ENCODE measurements around the gene PDLIM5. TPM values are rescaled to one million over a fixed set of nuclear protein-coding genes. Genes with fewer than 3 reads are reported as not detected.

PDLIM5 gene
- total RNA-seq, 4 donors from 2014 or later: 77.7 to 128 (median 109) TPM

DNA sequence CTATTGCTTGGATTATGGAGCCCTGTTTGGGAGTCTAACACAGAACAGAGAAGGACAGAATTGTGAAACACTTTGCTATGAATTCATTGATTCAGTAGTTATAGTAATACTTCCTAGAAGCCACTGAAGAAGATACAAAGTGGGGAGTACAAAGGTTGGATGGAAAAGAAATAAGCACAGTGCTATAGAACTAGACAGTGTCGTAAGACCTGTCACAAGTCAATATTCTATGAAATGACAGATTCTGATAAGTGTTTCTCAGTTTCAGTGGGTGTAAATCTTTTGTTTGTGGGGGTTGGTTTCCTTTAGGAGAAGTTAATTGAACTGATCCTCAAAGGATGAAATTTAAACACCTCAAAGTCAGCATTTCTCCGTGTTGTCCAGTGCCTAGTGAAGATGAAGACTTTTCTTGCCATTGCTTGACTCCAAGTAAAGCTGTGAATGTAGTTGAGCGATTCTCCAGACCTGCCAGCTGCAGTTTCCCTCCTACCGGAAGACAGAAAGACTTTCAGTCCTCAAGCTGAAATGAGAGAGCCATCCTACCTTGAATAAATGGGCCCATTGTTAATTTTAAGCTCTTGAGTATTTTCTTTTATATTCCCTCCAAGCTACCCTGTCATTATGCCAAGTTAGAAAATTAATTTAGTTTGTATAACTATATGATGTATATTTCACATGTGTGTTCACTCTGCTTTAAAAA is 7.9 kb downstream of the PDLIM5 start:
- peaks cover 33 to 53% of the 10 kb centered on the region in 2 donors for H3K4me1 ChIP-seq
- TF ChIP-seq, protein P1, sequence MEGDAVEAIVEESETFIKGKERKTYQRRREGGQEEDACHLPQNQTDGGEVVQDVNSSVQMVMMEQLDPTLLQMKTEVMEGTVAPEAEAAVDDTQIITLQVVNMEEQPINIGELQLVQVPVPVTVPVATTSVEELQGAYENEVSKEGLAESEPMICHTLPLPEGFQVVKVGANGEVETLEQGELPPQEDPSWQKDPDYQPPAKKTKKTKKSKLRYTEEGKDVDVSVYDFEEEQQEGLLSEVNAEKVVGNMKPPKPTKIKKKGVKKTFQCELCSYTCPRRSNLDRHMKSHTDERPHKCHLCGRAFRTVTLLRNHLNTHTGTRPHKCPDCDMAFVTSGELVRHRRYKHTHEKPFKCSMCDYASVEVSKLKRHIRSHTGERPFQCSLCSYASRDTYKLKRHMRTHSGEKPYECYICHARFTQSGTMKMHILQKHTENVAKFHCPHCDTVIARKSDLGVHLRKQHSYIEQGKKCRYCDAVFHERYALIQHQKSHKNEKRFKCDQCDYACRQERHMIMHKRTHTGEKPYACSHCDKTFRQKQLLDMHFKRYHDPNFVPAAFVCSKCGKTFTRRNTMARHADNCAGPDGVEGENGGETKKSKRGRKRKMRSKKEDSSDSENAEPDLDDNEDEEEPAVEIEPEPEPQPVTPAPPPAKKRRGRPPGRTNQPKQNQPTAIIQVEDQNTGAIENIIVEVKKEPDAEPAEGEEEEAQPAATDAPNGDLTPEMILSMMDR (IDR thresholded peaks at IDR 0.05): no peak
- no peak for TF ChIP-seq POLR2A (IDR thresholded peaks at IDR 0.05)
- H3K4me3 ChIP-seq (replicated peaks in 1 of 3): no peak overlapping the region
- intact Hi-C loops (cut with DNase I): no loop called here
- no peak for DNase-seq
- no peaks in the 10 kb centered on the region for H3K36me3 ChIP-seq
- no peaks in the 10 kb centered on the region for H3K9me3 ChIP-seq
- H3K27me3 ChIP-seq: no peaks in the 10 kb centered on the region
- WGBS, 2 donors: 83 to 85% methylated on average over 4 of the region's 4 CpGs
- peak overlapping the region; percentile 61 to 74 (median 73) for H3K27ac ChIP-seq

DNA sequence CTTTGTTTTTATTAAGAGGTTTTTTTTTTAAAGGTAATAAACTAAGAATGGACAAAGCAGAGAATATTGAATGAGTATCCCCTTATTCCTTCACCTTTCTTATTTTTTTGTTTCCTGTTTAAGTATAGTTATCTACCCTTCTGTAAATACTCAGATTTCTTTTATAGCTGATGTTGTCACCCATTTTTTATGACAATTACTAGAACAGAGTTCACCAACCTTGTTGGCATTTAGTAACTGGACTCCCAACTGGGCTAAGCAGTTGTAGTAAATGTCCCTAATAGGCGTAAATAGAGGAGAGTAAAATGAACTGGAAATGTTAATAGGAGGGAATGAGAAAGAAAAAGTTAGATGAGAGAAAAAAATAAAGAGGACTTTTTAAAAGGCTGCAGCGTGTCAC is 9.8 kb downstream of the PDLIM5 start:
- peaks cover 33 to 48% of the 10 kb centered on the region in 2 donors for H3K4me1 ChIP-seq

DNA sequence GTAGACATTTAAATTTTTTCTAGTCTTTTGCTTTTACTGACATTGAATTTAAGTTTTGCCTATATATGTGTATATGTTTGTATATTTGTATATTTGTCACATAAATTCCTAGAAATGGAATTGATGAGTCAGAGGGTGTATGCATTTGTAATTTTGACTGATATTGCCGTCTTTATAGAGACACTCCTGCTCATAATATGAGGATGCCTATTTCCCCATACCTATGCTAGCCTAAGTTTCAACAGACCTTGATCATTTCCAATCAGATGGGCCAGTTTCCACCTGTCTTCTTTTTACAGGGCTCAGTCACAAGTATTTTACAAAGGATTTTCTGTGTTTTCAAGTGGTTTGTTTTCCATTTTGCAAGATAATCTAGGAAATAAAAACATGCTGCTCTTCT is 10.8 kb downstream of the PDLIM5 start:
- Histone ChIP-seq H3K27ac (no peak overlapping the region), H3K36me3 (no peaks in the 10 kb centered on the region), H3K4me3 (replicated peaks in 1 of 3) (no peak overlapping the region), H3K9me3 (no peaks in the 10 kb centered on the region), H3K27me3 (no peaks in the 10 kb centered on the region), H3K4me1 (peaks cover 25 to 43% of the 10 kb centered on the region in 2 donors)
- intact Hi-C loops (cut with DNase I): no loop called here
- 96 to 98% methylated on average over 1 of the region's 1 CpG for WGBS, 2 donors
- TF ChIP-seq, protein P1 (IDR thresholded peaks at IDR 0.05): no peak
- no peak for TF ChIP-seq POLR2A (IDR thresholded peaks at IDR 0.05)
- DNase-seq: no peak

More for the DNA sequence above, 9.8 kb downstream of the PDLIM5 start:
- intact Hi-C loops (cut with DNase I): no loop called here
- no peaks in the 10 kb centered on the region for H3K36me3 ChIP-seq
- no peak overlapping the region for H3K4me3 ChIP-seq (replicated peaks in 1 of 3)
- no peak overlapping the region for H3K27ac ChIP-seq
- no peak for TF ChIP-seq POLR2A (IDR thresholded peaks at IDR 0.05)
- TF ChIP-seq, protein P1 (IDR thresholded peaks at IDR 0.05): no peak
- no peaks in the 10 kb centered on the region for H3K9me3 ChIP-seq
- no peaks in the 10 kb centered on the region for H3K27me3 ChIP-seq
- WGBS, 2 donors: 94 to 97% methylated on average over 2 of the region's 2 CpGs
- no peak for DNase-seq

DNA sequence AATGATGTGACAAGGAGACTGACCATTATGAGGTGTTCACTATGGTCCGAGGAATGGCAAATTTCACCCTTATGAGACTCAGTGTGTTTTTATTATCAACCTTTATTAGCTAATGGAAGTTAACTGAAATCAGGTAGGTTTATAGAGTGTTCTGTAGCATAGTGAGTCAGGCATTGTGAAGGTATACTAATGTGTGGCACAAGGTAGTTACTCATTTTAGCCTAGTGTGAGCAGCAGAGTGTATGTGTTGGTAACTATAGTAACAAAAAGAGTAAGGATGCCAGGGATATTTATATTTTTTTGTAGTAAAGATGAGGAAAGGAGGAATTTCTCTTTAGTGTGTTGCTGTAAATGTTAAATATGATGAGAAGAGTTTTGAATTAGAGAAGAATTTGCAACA is 12.0 kb downstream of the PDLIM5 start:
- intact Hi-C loops (cut with DNase I): no loop called here
- no peak for DNase-seq
- H3K4me1 ChIP-seq: peaks cover 14 to 31% of the 10 kb centered on the region in 2 donors
- TF ChIP-seq, protein P1 (IDR thresholded peaks at IDR 0.05): no peak
- TF ChIP-seq POLR2A (IDR thresholded peaks at IDR 0.05): no peak
- H3K9me3 ChIP-seq: no peaks in the 10 kb centered on the region
- no peak overlapping the region for H3K27ac ChIP-seq
- 91 to 100% methylated on average over 1 of the region's 1 CpG for WGBS, 2 donors
- H3K36me3 ChIP-seq: no peaks in the 10 kb centered on the region
- H3K27me3 ChIP-seq: no peaks in the 10 kb centered on the region
- no peak overlapping the region for H3K4me3 ChIP-seq (replicated peaks in 1 of 3)

DNA sequence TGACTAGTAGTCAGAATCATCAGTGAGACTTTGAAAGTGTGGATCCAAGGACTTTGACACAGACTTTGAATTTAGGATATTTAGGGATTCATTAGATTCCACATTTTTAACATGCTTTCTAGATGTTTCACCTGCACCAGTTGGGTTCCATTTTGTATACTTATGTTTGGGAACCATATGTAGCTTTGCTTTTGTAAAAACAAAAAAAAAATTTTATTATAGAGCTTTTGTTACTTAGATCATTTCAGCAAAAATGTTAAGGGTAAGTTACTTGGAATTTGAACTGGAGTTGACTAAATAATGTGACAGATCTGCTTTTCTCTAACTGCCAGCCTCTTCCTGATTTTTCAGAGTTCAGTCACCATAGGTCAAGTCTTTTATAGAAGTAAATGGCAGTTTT is 14.6 kb downstream of the PDLIM5 start:
- H3K9me3 ChIP-seq: no peaks in the 10 kb centered on the region
- H3K27me3 ChIP-seq: no peaks in the 10 kb centered on the region
- H3K36me3 ChIP-seq: no peaks in the 10 kb centered on the region
- DNase-seq: no peak
- no peak overlapping the region for H3K4me3 ChIP-seq (replicated peaks in 1 of 3)
- peaks cover 5 to 15% of the 10 kb centered on the region in 2 donors for H3K4me1 ChIP-seq
- intact Hi-C loops (cut with DNase I): no loop called here
- TF ChIP-seq POLR2A (IDR thresholded peaks at IDR 0.05): no peak
- TF ChIP-seq, protein P1 (IDR thresholded peaks at IDR 0.05): no peak
- H3K27ac ChIP-seq: no peak overlapping the region

Data from thyroid gland (tissue), 4 donors.